HG02759 (cell line): Measurements from ENCODE around the gene EPB41L5.
"Not testable (repeated sequence)": the region's sequence is repeated elsewhere in the genome, so short reads cannot be mapped to it uniquely, and the experiment has no call there.

ENCODE experiments used
- ATAC-seq: cut with Tn5 transposase; IDR thresholded peaks from one replicate; pipeline ENCODE4 v1.9.1; 2021; ENCODE audit warnings: mild to moderate bottlenecking, moderate library complexity; ENCODE audit not compliant: unreplicated experiment

The EPB41L5 gene

GRCh38 chr2:120192280-120192679 lies 179.4 kb downstream of the EPB41L5 start:
- ATAC-seq, result no peak

GRCh38 chr2:120195553-120195952 lies 182.7 kb downstream of the EPB41L5 start:
- ATAC-seq, result no peak

GRCh38 chr2:120199817-120200459 lies 187.1 kb downstream of the EPB41L5 start:
- not testable (repeated sequence) for ATAC-seq

GRCh38 chr2:120203251-120204021 lies 190.6 kb downstream of the EPB41L5 start:
- ATAC-seq, result no peak

- no peak for ATAC-seq
Observed at GRCh38 chr2:120204022-120204405, 191.1 kb downstream of the EPB41L5 start.

GRCh38 chr2:120204417-120204816 lies 191.5 kb downstream of the EPB41L5 start:
- no peak for ATAC-seq

GRCh38 chr2:120204945-120205670 lies 192.2 kb downstream of the EPB41L5 start:
- no peak for ATAC-seq

- ATAC-seq, result no peak
Observed at GRCh38 chr2:120206022-120206581, 193.2 kb downstream of the EPB41L5 start.

- ATAC-seq, result no peak
Observed at GRCh38 chr2:120208381-120209353, 195.8 kb downstream of the EPB41L5 start.

- ATAC-seq, result no peak
Observed at GRCh38 chr2:120209427-120210269, 196.8 kb downstream of the EPB41L5 start.

- no peak for ATAC-seq
Observed at GRCh38 chr2:120210270-120210693, 197.4 kb downstream of the EPB41L5 start.

GRCh38 chr2:120218181-120218580 lies 205.3 kb downstream of the EPB41L5 start:
- no peak for ATAC-seq

- no peak for ATAC-seq
Observed at GRCh38 chr2:120219291-120219690, 206.4 kb downstream of the EPB41L5 start.

- no peak for ATAC-seq
Observed at GRCh38 chr2:120219766-120220165, 206.9 kb downstream of the EPB41L5 start.

GRCh38 chr2:120220756-120221155 lies 207.9 kb downstream of the EPB41L5 start:
- no peak for ATAC-seq

- ATAC-seq, result no peak
Observed at GRCh38 chr2:120221616-120222015, 208.7 kb downstream of the EPB41L5 start.

GRCh38 chr2:120222186-120223033 lies 209.5 kb downstream of the EPB41L5 start:
- no peak for ATAC-seq
